HG03565 (cell line): ENCODE measurements around the gene CD300A.

Source experiments
- ATAC-seq: cut with Tn5 transposase; IDR thresholded peaks from one replicate; pipeline ENCODE4 v1.9.1; 2021; ENCODE audit warnings: mild to moderate bottlenecking, moderate library complexity; ENCODE audit not compliant: unreplicated experiment

Gene CD300A

GRCh38 chr17:74466111-74466827 lies at the start of gene CD300A:
TSS of gene CD300A (plus strand) at chr17:74466634. CDS start at chr17:74466704, 70 bp downstream.
- ATAC-seq = no peak

- no peak for ATAC-seq
These were observed 49.0 kb upstream of the CD300A start for GRCh38 chr17:74417178-74418045.

DNA sequence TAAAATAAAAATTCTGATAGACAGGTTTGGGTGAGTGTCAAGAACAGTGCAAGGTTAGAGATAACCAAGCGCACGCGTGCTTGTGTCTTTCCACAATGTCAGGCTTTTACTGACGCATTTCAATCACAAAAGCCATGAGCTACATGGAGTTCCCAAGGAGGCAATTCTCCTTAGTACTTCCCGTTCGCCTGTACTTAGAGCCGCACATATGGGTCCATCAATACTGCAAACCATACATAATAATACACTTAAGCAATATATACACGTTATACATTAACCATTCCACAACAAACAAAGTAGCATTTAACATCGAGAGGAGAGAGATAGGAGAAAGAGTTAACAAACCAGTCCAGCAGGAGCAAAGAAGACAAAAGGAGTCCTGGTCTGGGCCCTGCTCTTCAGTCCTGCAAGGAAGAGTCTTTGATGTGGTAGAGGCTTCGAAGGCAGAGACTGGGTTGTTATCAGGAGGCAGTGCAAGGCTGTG lies 46.5 kb upstream of the CD300A start:
- no peak for ATAC-seq

DNA sequence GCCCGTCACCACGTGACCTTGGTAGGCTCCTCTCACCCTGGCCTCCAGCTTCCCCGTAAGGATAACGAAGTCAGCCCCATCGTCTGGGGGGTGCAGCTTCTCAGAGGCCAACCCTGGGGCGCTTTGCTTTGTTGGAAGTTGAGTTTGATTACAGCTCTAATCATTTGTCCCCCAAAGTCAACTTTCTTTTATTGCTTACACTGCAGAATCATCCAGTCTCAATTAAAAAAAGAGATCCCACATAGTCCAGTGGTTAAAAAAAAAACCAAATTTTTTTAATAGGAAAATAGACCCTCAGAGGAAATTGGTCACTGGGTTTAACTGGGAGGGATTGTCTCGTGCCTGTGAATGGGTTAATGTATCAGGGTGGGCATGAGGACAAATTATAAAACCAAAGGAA lies 42.3 kb upstream of the CD300A start:
- no peak for ATAC-seq

GRCh38 chr17:74424657-74425056 lies 41.8 kb upstream of the CD300A start:
- no peak for ATAC-seq

GRCh38 chr17:74426551-74427047 lies 39.8 kb upstream of the CD300A start:
- no peak for ATAC-seq

DNA sequence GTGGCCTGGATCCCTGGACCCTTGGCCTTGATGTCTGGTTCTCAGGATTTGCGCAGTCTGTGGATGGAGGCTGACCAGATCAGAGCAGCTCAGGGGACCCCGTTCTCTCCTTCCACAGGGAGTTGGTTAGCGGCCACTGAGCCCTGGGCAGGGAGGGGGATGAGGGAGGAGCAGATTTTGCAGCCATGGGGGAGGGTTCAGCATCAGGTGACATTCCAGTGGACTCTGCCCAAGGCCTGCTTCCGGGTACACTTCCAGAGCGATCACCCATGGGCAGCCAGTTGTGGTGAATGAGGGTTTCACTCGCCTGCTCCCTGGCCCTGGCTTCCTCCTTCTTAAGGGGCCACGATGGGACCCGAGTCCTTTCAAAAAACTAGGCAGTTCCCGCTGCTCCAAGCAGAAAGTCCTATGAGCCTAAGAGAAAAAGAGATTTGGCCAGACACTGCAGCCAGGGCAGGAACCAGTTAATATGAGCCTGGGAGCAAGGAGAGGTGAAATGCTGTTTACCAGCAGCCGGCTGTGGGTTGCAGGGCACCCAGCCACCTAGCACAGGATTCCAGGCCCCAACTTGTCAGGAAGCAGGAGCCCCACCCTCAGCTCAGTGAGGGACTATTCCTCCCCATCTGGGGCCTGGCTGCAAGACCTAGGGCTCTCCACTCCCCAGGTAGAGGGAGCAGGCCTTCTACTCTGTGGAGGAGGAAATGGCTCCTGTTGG lies 39.2 kb upstream of the CD300A start:
- no peak for ATAC-seq

- no peak for ATAC-seq
These were observed 38.7 kb upstream of the CD300A start for GRCh38 chr17:74427763-74428153.

GRCh38 chr17:74429604-74430384 lies 36.6 kb upstream of the CD300A start:
- no peak for ATAC-seq

- no peak for ATAC-seq
These were observed 36.1 kb upstream of the CD300A start for GRCh38 chr17:74430385-74430705.

DNA sequence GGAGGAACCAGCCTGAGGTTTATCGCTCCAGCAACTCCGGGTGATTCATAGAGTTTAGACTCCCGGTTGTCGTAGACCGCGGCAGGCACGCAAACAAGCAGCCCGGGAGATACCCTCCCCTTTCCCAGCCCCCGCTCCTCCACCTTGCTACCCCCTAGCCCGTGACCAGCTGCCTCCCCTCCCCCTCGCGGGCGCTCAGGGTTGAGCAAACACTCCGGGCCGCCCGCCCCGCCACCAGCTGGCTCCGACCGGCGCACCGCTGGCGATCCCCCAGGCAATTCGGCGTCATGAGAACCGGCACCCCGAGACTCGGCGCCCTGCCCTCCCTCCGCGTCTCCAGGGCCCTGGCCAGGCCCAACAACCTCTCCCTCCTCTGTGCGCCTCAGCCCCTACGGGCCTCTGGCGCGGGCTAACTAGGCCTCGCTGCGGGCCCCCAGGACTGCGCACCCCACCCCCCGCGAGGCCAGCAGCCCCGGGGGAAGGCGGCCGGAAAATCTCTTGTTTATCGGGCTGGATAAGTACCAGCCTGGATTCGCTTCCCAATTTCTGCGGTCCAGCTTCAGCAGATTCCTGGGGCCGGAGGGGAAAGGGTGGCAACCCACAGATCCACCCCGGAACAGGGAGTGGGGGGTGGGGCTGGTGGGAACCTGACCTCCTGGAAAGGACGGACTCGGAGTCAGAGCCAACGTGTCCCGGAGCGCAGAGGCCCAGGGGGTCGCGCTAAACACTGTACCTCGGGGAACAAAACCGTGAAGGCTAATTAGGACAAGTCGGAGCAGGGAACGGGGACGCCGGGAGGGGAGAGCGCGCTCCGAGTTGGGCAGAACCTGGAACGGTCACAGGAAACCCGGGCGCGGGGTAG lies 35.5 kb upstream of the CD300A start:
- no peak for ATAC-seq

- ATAC-seq = no peak
These were observed 34.6 kb upstream of the CD300A start, which contains the start of gene GPRC5C for GRCh38 chr17:74431568-74432423. TSS of gene GPRC5C (plus strand) at chr17:74432088. CDS start at chr17:74439777, 7,689 bp downstream.

DNA sequence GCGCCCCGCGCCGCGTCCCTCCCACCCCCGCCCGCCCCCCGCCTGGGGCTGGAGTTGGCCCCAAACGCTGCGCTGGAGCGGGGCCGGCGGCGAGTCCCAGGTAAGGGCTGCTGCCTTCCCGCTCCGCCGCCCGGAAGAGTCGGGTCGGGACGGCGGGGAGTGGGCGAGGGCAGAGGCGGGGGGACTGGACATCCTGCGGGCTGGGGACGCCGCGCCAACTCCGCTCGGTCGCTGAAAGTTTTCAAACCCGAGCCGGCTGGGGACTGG lies 34.1 kb upstream of the CD300A start:
- ATAC-seq = no peak

GRCh38 chr17:74432766-74433391 lies 33.6 kb upstream of the CD300A start:
- ATAC-seq = no peak

DNA sequence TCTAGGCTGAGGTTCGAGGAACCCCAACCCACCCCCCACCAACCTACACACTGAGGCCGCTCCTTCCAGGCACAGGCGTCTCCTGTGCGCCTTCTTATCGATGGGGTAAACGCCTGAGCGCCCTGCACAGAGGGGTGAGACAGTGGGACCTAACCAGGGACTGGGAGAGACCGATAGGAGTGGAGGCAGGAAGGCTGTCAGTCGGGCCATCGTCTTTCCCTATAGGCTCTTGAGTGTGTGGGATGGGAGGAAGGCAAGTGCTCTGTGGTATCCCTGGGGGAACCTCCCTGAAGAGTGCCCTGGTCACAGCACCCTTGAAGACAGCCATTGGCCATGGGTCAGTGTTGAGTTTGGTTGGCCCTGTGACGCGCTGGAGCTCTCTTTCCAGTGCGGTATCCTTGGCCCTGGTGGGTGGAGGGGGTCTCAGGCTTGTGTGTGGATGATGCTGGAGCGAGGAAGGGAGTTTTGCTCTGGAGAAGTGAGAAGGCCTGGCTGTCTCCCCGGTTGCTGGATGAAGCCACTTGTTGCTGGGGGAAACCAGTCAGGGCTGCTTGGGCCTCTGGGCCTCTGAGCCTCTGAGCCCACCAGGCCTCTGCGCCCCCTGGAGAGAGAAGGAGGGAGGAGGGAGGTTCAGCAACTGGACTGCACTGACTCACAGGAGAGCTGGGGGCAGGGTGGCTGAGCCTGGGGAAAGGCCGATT lies 32.9 kb upstream of the CD300A start:
- no peak for ATAC-seq

DNA sequence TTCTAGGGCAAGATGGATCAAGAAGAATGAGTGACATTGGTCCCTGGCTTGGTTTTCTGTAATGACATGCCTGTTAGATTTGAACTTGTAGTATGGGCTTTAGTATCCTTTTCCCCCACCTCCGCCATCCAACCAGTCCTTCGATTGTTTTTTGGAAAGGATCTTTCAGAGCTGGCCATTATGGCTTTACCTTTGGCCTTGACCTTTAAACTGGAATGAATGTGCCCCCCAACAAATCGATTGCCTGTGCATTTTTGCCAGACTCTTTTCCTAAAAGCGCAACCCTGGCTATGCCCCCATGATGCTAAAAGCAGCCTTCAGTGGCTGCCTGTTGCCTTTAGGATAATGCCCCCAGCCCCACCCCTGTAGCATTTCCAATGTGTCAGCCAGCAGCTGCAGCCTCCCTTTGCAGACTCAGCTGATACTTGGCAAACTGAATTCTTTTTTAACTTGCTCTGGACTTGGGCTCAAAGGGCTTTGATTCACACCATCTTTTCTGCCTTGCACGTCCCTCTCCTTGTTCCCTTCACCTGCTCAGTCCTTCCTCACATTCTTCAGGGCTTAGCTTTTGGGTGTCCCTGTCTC lies 30.6 kb upstream of the CD300A start:
- no peak for ATAC-seq

DNA sequence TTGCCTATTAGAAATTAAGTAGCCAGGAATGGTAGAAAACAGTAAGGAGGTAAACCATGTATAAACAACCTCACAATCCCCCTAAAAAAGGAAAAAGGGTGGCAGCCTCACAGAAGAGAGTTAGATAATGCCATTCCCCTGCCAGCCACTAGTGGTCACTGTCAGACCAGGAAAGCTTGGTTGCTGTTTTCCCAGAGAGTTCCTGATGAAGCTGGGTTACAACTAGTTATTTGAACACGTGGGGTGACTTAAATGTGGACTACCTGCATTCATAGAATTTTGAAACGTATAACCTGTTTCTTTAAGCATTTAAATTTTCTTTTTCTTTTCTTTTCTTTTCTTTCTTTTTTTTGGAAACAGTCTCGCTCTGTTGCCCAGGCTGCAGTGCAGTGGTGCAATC lies 28.7 kb upstream of the CD300A start:
- ATAC-seq = no peak
